Natural killer cell (primary cell): ENCODE measurements around the gene PXDN. TPM values are rescaled to one million over a fixed set of nuclear protein-coding genes. Genes with fewer than 3 reads are reported as not detected.

ENCODE experiments used
- ATAC-seq, 3 donors: fragments of 150-1000 bp in 2 of 3; fragments of 200-7000 bp in 1 of 3; cut with Tn5 transposase; 1 replicate in 1 of 3; 2 replicates in 2 of 3; pipeline ENCODE4 v1.10.0; 2021; ENCODE audit warnings: mild to moderate bottlenecking in 2 of 3, moderate library complexity in 2 of 3
- DNase-seq, 2 donors: peaks; one replicate each; pipeline versions ENCODE4 v3.0.0 to v3.0.0-alpha.2; 2013 to 2021; ENCODE audit warnings: mixed read lengths in 1 of 2
- H3K27ac ChIP-seq: one replicate; pipeline ENCODE4 v1.5.1; 2013; ENCODE audit warnings: mild to moderate bottlenecking, low read length
- H3K27me3 ChIP-seq: one replicate; pipeline ENCODE4 v1.6.1; 2013; ENCODE audit warnings: low read length; ENCODE audit not compliant: control insufficient read depth, insufficient read depth
- H3K36me3 ChIP-seq: one replicate; pipeline ENCODE4 v1.6.1; 2013; ENCODE audit warnings: low read length; ENCODE audit not compliant: control insufficient read depth, insufficient read depth
- H3K4me1 ChIP-seq: one replicate; pipeline ENCODE4 v1.6.1; 2013; ENCODE audit warnings: low read length; ENCODE audit not compliant: control insufficient read depth, insufficient read depth
- H3K4me3 ChIP-seq: one replicate; pipeline ENCODE4 v1.5.1; 2013; ENCODE audit warnings: low read length
- H3K9me3 ChIP-seq: one replicate; pipeline ENCODE4 v1.6.1; 2013; ENCODE audit warnings: low read length; ENCODE audit not compliant: control insufficient read depth, insufficient read depth
- H3K27ac Mint-ChIP-seq, 2 donors: one replicate each; pipeline ENCODE4 v1.8.0; 2022; ENCODE audit warnings: mild to moderate bottlenecking in 2 of 2, mixed read lengths in 2 of 2, moderate library complexity in 1 of 2
- H3K27me3 Mint-ChIP-seq, 2 donors: one replicate each; pipeline ENCODE4 v1.8.0; 2022; ENCODE audit warnings: low read depth in 2 of 2, mixed read lengths in 2 of 2
- H3K36me3 Mint-ChIP-seq: one replicate; pipeline ENCODE4 v1.8.0; 2022; ENCODE audit warnings: mixed read lengths
- H3K4me1 Mint-ChIP-seq, 2 donors: one replicate each; pipeline ENCODE4 v1.8.0; 2022; ENCODE audit warnings: mixed read lengths in 2 of 2
- H3K4me3 Mint-ChIP-seq: one replicate; pipeline ENCODE4 v1.8.0; 2022; ENCODE audit warnings: mild to moderate bottlenecking, moderate library complexity, mixed read lengths
- H3K9me3 Mint-ChIP-seq, 2 donors: one replicate each; pipeline ENCODE4 v1.8.0; 2022; ENCODE audit warnings: mixed read lengths in 2 of 2
- CTCF ChIP-seq: fragments of 200-600 bp; IDR thresholded peaks from one replicate; pipeline ENCODE4 v1.8.0; 2022; ENCODE audit warnings: antibody characterized with exemption
- WGBS: methylation state at CpG from one replicate; pipeline ENCODE4 v1.1.7; 2013; ENCODE audit warnings: missing lambda C conversion rate; ENCODE audit not compliant: insufficient coverage; 5-methylcytosine and 5-hydroxymethylcytosine counted together
- intact Hi-C: fragments of 100-400 bp; cut with micrococcal nuclease; formaldehyde crosslinking; loops from one replicate; pipeline ENCODE4 v1.14.2; 2022
- total RNA-seq, 4 donors: library from RNA; stranded (reverse); fragments of 120-200 nt in 1 of 4; gene quantifications; one replicate each; pipeline versions ENCODE4 v1.2.3 to v1.2.4, GENCODE V29; 2013 to 2022

The PXDN gene
- total RNA-seq, 3 donors from 2014 or later (not counting 1 experiment from before 2014, with no cell fraction given) = 2.1 to 3.7 (median 2.5) TPM

- no peak overlapping the region for H3K27ac Mint-ChIP-seq
- Histone ChIP-seq H3K4me3 (no peak overlapping the region), H3K36me3 (no peaks in the 10 kb centered on the region), H3K9me3 (no peaks in the 10 kb centered on the region), H3K4me1 (peaks cover 7% of the 10 kb centered on the region), H3K27me3 (peaks cover 7% of the 10 kb centered on the region), H3K27ac (no peak overlapping the region)
- no peak for DNase-seq
- H3K36me3 Mint-ChIP-seq = no peaks in the 10 kb centered on the region
- WGBS = 85% methylated on average over 13 of the region's 13 CpGs
- no peaks in the 10 kb centered on the region for H3K9me3 Mint-ChIP-seq
- TF ChIP-seq CTCF = no peak
- peaks cover 15 to 27% of the 10 kb centered on the region in 2 donors for H3K27me3 Mint-ChIP-seq
- intact Hi-C loops = no loop called here
- ATAC-seq = no peak
- H3K4me3 Mint-ChIP-seq = no peak overlapping the region
- H3K4me1 Mint-ChIP-seq = peaks cover 0 to 4% of the 10 kb centered on the region in 2 donors
Observed at GRCh38 chr2:1742301-1742680, 2.0 kb downstream of the PXDN start.

- intact Hi-C loops = no loop called here
- no peaks in the 10 kb centered on the region for H3K9me3 ChIP-seq
- no peaks in the 10 kb centered on the region for H3K36me3 ChIP-seq
- H3K4me1 Mint-ChIP-seq = peaks cover 0 to 4% of the 10 kb centered on the region in 2 donors
- H3K27me3 Mint-ChIP-seq = peaks cover 11 to 23% of the 10 kb centered on the region in 2 donors
- no peaks in the 10 kb centered on the region for H3K9me3 Mint-ChIP-seq
- WGBS = 96% methylated on average over 13 of the region's 14 CpGs
- H3K4me1 ChIP-seq = peaks cover 7% of the 10 kb centered on the region
- no peaks in the 10 kb centered on the region for H3K36me3 Mint-ChIP-seq
- peaks cover 7% of the 10 kb centered on the region for H3K27me3 ChIP-seq
- no peak overlapping the region for H3K27ac ChIP-seq
- TF ChIP-seq CTCF = no peak
- ATAC-seq = no peak
- no peak overlapping the region for H3K4me3 ChIP-seq
- no peak for DNase-seq
- H3K4me3 Mint-ChIP-seq = no peak overlapping the region
- H3K27ac Mint-ChIP-seq = no peak overlapping the region
Observed at GRCh38 chr2:1741851-1742250, 2.5 kb downstream of the PXDN start.

GRCh38 chr2:1740716-1741589, 3.4 kb downstream of the PXDN start:
- no peaks in the 10 kb centered on the region for H3K36me3 Mint-ChIP-seq
- 74% methylated on average over 20 of the region's 24 CpGs for WGBS
- H3K4me3 Mint-ChIP-seq = no peak overlapping the region
- no peak for ATAC-seq
- H3K4me1 Mint-ChIP-seq = peaks cover 0 to 4% of the 10 kb centered on the region in 2 donors
- H3K4me3 ChIP-seq = no peak overlapping the region
- H3K4me1 ChIP-seq = peaks cover 7% of the 10 kb centered on the region
- no peak overlapping the region for H3K27ac ChIP-seq
- H3K27ac Mint-ChIP-seq = no peak overlapping the region
- no peaks in the 10 kb centered on the region for H3K9me3 ChIP-seq
- peaks cover 5 to 14% of the 10 kb centered on the region in 2 donors for H3K27me3 Mint-ChIP-seq
- H3K36me3 ChIP-seq = no peaks in the 10 kb centered on the region
- H3K27me3 ChIP-seq = peaks cover 7% of the 10 kb centered on the region
- intact Hi-C loops = no loop called here
- no peak for DNase-seq
- no peaks in the 10 kb centered on the region for H3K9me3 Mint-ChIP-seq
- TF ChIP-seq CTCF = no peak
